T1000 (cell line): ENCODE results near the gene MAP3K5.
"Not testable (repeated sequence)": the region's sequence is repeated elsewhere in the genome, so short reads cannot be mapped to it uniquely, and the experiment has no call there.

Source experiments
- DNase-seq: peaks from one replicate; lab custom pipeline; 2025; ENCODE audit warnings: mixed read lengths; lab: John Stamatoyannopoulos, UW

MAP3K5 gene

GRCh38 chr6:136607932-136608772 is 184.1 kb downstream of the MAP3K5 start:
- no peak for DNase-seq

- DNase-seq, result no peak
These were observed 184.9 kb downstream of the MAP3K5 start for GRCh38 chr6:136607204-136607931.

- DNase-seq, result no peak
These were observed 187.3 kb downstream of the MAP3K5 start for GRCh38 chr6:136604928-136605510.

- DNase-seq, result no peak
These were observed 187.9 kb downstream of the MAP3K5 start for GRCh38 chr6:136604328-136604825.

GRCh38 chr6:136600818-136601217 is 191.5 kb downstream of the MAP3K5 start:
- DNase-seq, result no peak

- DNase-seq, result no peak
These were observed 192.8 kb downstream of the MAP3K5 start for GRCh38 chr6:136599329-136600011.

- DNase-seq, result no peak
These were observed 194.2 kb downstream of the MAP3K5 start for GRCh38 chr6:136598048-136598447.

- DNase-seq, result no peak
These were observed 197.6 kb downstream of the MAP3K5 start for GRCh38 chr6:136594671-136595070.

GRCh38 chr6:136593748-136594490 is 198.4 kb downstream of the MAP3K5 start:
- DNase-seq, result peak; percentile 21

GRCh38 chr6:136592930-136593673 is 199.2 kb downstream of the MAP3K5 start:
- DNase-seq, result no peak

GRCh38 chr6:136591617-136592016 is 200.7 kb downstream of the MAP3K5 start:
- no peak for DNase-seq

GRCh38 chr6:136590846-136591245 is 201.4 kb downstream of the MAP3K5 start:
- not testable (repeated sequence) for DNase-seq

GRCh38 chr6:136587527-136587926 is 204.8 kb downstream of the MAP3K5 start:
- DNase-seq, result no peak

- DNase-seq, result no peak
These were observed 206.0 kb downstream of the MAP3K5 start for GRCh38 chr6:136586295-136586694.

GRCh38 chr6:136585523-136585922 is 206.8 kb downstream of the MAP3K5 start:
- DNase-seq, result not testable (repeated sequence)

GRCh38 chr6:136584290-136584689 is 208.0 kb downstream of the MAP3K5 start:
- DNase-seq, result not testable (repeated sequence)

- DNase-seq, result no peak
These were observed 209.4 kb downstream of the MAP3K5 start for GRCh38 chr6:136582711-136583471.

GRCh38 chr6:136579800-136580199 is 212.5 kb downstream of the MAP3K5 start:
- no peak for DNase-seq

GRCh38 chr6:136576821-136577220 is 215.5 kb downstream of the MAP3K5 start:
- no peak for DNase-seq

- DNase-seq, result no peak
These were observed 220.8 kb downstream of the MAP3K5 start for GRCh38 chr6:136571496-136571895.
